ENCODE results near the gene ITGB7. TPM values are rescaled to one million over a fixed set of nuclear protein-coding genes. Genes with fewer than 3 reads are reported as not detected.

ITGB7 gene
- total RNA-seq, 6 experiments from 2014 or later, result 2.9 to 8.0 (median 3.9) TPM

GRCh38 chr12:53201177-53201541 lies 5.9 kb downstream of the ITGB7 start:
- Histone ChIP-seq H3K4me1 (peaks cover 0 to 19% (median 4%) of the 10 kb centered on the region in 4 donors), H3K4me3 (no peak overlapping the region), H3K9me3 (no peaks in the 10 kb centered on the region), H3K36me3 (no peaks in the 10 kb centered on the region), H3K27ac (no peak overlapping the region), H3K27me3 (no peaks in the 10 kb centered on the region)
- DNase-seq, result no peak
- ATAC-seq, result no peak
- intact Hi-C loops (cut with DNase I), result no loop called here
- TF ChIP-seq POLR2A (IDR thresholded peaks at IDR 0.05), result no peak
- TF ChIP-seq, protein P1, sequence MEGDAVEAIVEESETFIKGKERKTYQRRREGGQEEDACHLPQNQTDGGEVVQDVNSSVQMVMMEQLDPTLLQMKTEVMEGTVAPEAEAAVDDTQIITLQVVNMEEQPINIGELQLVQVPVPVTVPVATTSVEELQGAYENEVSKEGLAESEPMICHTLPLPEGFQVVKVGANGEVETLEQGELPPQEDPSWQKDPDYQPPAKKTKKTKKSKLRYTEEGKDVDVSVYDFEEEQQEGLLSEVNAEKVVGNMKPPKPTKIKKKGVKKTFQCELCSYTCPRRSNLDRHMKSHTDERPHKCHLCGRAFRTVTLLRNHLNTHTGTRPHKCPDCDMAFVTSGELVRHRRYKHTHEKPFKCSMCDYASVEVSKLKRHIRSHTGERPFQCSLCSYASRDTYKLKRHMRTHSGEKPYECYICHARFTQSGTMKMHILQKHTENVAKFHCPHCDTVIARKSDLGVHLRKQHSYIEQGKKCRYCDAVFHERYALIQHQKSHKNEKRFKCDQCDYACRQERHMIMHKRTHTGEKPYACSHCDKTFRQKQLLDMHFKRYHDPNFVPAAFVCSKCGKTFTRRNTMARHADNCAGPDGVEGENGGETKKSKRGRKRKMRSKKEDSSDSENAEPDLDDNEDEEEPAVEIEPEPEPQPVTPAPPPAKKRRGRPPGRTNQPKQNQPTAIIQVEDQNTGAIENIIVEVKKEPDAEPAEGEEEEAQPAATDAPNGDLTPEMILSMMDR (IDR thresholded peaks at IDR 0.05), result no peak
- 29% methylated on average over 1 of the region's 1 CpG for WGBS (ENCODE audit: insufficient coverage, low coverage, low lambda C conversion rate, missing lambda C conversion rate)

DNA sequence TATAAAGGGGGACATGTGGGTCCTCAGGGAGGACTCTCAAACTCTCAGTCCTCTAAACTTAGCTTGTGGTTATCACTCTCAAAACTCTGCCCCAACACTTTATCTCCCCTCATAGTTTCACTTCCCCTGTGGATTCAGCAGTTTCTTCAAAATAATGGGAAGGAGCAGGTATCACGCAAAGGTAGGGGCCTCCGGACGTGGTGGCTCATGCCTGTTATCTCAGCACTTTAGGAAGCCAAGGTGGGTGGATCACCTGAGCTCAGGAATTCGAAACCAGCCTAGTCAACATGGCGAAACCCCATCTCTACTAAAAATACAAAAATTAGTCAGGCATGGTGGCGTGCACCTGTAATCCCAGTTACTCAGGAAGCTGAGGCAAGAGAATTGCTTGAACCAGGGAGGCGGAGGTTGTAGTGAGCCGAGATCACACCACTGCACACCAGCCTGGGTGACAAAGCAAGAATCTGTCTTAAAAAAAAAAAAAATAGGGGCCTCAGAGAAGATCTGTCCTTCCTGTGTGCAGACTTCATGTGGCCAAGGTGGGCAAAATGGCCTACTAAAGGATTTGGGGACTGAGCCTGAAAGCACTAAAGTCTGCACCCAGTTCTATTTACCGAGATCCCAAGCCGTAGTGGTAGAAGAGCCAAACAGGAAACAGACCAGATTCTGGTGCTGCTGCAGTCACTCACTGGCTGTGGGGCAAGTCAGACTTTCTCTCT lies 6.4 kb downstream of the ITGB7 start:
- Histone ChIP-seq H3K27me3 (no peaks in the 10 kb centered on the region), H3K9me3 (no peaks in the 10 kb centered on the region), H3K4me1 (peaks cover 0 to 19% (median 4%) of the 10 kb centered on the region in 4 donors), H3K4me3 (no peak overlapping the region), H3K27ac (no peak overlapping the region), H3K36me3 (no peaks in the 10 kb centered on the region)
- intact Hi-C loops (cut with DNase I), result no loop called here
- DNase-seq, result no peak
- no peak for ATAC-seq
- 44% methylated on average over 9 of the region's 10 CpGs for WGBS (ENCODE audit: insufficient coverage, low coverage, low lambda C conversion rate, missing lambda C conversion rate)
- TF ChIP-seq POLR2A (IDR thresholded peaks at IDR 0.05), result no peak
- TF ChIP-seq, protein P1 (IDR thresholded peaks at IDR 0.05), result no peak

DNA sequence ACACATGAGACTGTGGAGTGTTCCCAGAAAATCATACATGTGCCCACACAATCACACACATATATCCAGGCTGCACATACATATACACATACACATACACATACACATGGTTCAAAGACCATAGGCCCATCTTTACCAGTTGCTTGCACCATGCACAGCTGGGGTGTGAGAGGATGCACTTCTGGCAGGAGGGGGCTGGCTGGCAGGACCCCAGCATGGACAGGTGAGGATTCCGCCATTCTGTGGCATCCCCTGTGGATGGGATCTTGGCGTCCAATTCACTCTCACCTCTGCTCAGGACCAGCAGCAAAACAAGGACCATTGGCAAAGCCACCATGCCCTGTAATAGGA lies 7.0 kb downstream of the ITGB7 start:
- H3K9me3 ChIP-seq, result no peaks in the 10 kb centered on the region
- H3K27me3 ChIP-seq, result no peaks in the 10 kb centered on the region
- no peak overlapping the region for H3K27ac ChIP-seq
- H3K4me1 ChIP-seq, result peaks cover 0 to 19% (median 4%) of the 10 kb centered on the region in 4 donors
- ATAC-seq (no peak), DNase-seq (no peak)
- no peaks in the 10 kb centered on the region for H3K36me3 ChIP-seq
- intact Hi-C loops (cut with DNase I), result no loop called here
- TF ChIP-seq POLR2A (IDR thresholded peaks at IDR 0.05), result no peak
- TF ChIP-seq, protein P1 (IDR thresholded peaks at IDR 0.05), result no peak
- 100% methylated on average over 1 of the region's 2 CpGs for WGBS (ENCODE audit: insufficient coverage, low coverage, low lambda C conversion rate, missing lambda C conversion rate)
- no peak overlapping the region for H3K4me3 ChIP-seq

- Histone ChIP-seq H3K9me3 (no peaks in the 10 kb centered on the region), H3K4me3 (no peak overlapping the region), H3K36me3 (no peaks in the 10 kb centered on the region), H3K27me3 (no peaks in the 10 kb centered on the region), H3K4me1 (peaks cover 0 to 23% (median 4%) of the 10 kb centered on the region in 4 donors), H3K27ac (no peak overlapping the region)
- 81% methylated on average over 2 of the region's 3 CpGs for WGBS (ENCODE audit: insufficient coverage, low coverage, low lambda C conversion rate, missing lambda C conversion rate)
- DNase-seq (no peak), ATAC-seq (no peak)
- TF ChIP-seq, protein P1 (IDR thresholded peaks at IDR 0.05), result no peak
- no peak for TF ChIP-seq POLR2A (IDR thresholded peaks at IDR 0.05)
- intact Hi-C loops (cut with DNase I), result loop anchor here (5.0 to 10.0 kb wide), 3 partner anchors 37 to 135 kb away; no protein-coding TSS in a partner anchor
Observed at GRCh38 chr12:53199700-53200099, 7.4 kb downstream of the ITGB7 start.

Data from right lobe of liver (tissue), 6 donors.